Osteocyte (in vitro differentiated cells): Measurements from ENCODE around the gene KIF1A. TPM values are rescaled to one million over a fixed set of nuclear protein-coding genes. Genes with fewer than 3 reads are reported as not detected.

ENCODE experiments used
- DNase-seq: peaks from one replicate; pipeline ENCODE4 v3.0.0; 2021; ENCODE audit warnings: mixed read lengths; ENCODE audit not compliant: unreplicated experiment; ENCODE audit errors: extremely low spot score
- H3K27ac Mint-ChIP-seq: one replicate; pipeline ENCODE4 v1.8.0; 2021; ENCODE audit warnings: mild to moderate bottlenecking, mixed read lengths; ENCODE audit not compliant: unreplicated experiment
- H3K27me3 Mint-ChIP-seq: one replicate; pipeline ENCODE4 v1.8.0; 2021; ENCODE audit warnings: mixed read lengths; ENCODE audit not compliant: unreplicated experiment
- H3K36me3 Mint-ChIP-seq: one replicate; pipeline ENCODE4 v1.8.0; 2021; ENCODE audit warnings: mixed read lengths; ENCODE audit not compliant: unreplicated experiment
- H3K4me1 Mint-ChIP-seq: one replicate; pipeline ENCODE4 v1.8.0; 2021; ENCODE audit warnings: mixed read lengths; ENCODE audit not compliant: unreplicated experiment
- H3K4me3 Mint-ChIP-seq: one replicate; pipeline ENCODE4 v1.8.0; 2021; ENCODE audit warnings: mild to moderate bottlenecking, moderate library complexity, mixed read lengths; ENCODE audit not compliant: unreplicated experiment
- H3K9me3 Mint-ChIP-seq: one replicate; pipeline ENCODE4 v1.8.0; 2021; ENCODE audit warnings: mixed read lengths; ENCODE audit not compliant: unreplicated experiment
- total RNA-seq: library from RNA; stranded (reverse); gene quantifications from 2 replicates; pipeline ENCODE4 v1.2.1, GENCODE V29; 2021
- TF ChIP-seq, protein P1 (sequence below): fragments of 200-600 bp; sonication (generic); IDR thresholded peaks from 2 replicates; pipeline ENCODE4 v1.5.0; 2021; ENCODE audit warnings: antibody characterized with exemption, mild to moderate bottlenecking, moderate library complexity

Gene KIF1A
- total RNA-seq, 1 donor from 2014 or later = 5.6 TPM

DNA sequence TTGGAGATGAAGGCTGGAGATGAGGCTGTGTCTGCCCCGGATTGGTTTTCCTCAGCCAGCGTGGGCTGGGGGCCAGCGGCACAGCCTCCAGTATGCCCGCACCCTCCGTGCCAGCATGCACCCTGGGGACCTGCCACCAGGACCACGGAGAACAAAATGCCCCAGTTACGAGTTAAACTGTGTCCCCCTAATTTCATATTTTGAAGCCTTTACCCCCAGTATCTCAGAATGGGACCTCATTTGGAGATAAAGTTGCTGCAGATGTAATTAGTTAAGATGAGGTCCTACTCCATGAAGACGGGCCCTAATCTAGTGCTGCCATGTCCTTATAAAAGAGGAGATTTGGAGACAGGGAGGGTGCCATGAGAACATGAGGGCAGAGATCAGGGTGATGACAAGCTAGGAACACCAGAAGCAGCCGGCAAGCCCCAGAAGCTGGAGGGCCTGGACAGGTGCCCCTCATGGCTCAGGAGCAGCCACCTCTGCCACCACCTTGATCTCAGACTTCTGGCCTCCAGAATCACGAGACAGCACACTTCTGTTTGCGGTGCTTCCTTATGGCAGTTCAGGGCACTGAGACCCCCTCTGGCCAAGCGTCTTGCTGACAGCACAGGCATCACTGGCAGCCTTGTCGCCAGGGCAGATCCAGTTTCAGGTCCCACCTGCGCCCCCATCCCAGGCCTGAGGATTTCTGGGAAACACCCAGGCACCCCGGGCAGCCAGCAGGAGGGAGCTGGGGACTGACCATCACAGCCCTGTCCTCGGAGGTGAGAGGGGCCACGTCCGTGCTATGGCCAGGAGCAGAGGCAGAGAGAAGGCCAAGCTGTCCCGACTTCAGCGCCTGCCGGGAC, 29.4 kb downstream of the KIF1A start:
- Mint-ChIP-seq H3K4me3 (no peak overlapping the region), H3K27ac (no peak overlapping the region), H3K9me3 (no peaks in the 10 kb centered on the region), H3K27me3 (peaks cover 8% of the 10 kb centered on the region), H3K36me3 (no peaks in the 10 kb centered on the region), H3K4me1 (no peaks in the 10 kb centered on the region)
- TF ChIP-seq, protein P1, sequence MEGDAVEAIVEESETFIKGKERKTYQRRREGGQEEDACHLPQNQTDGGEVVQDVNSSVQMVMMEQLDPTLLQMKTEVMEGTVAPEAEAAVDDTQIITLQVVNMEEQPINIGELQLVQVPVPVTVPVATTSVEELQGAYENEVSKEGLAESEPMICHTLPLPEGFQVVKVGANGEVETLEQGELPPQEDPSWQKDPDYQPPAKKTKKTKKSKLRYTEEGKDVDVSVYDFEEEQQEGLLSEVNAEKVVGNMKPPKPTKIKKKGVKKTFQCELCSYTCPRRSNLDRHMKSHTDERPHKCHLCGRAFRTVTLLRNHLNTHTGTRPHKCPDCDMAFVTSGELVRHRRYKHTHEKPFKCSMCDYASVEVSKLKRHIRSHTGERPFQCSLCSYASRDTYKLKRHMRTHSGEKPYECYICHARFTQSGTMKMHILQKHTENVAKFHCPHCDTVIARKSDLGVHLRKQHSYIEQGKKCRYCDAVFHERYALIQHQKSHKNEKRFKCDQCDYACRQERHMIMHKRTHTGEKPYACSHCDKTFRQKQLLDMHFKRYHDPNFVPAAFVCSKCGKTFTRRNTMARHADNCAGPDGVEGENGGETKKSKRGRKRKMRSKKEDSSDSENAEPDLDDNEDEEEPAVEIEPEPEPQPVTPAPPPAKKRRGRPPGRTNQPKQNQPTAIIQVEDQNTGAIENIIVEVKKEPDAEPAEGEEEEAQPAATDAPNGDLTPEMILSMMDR = no peak
- DNase-seq = no peak

DNA sequence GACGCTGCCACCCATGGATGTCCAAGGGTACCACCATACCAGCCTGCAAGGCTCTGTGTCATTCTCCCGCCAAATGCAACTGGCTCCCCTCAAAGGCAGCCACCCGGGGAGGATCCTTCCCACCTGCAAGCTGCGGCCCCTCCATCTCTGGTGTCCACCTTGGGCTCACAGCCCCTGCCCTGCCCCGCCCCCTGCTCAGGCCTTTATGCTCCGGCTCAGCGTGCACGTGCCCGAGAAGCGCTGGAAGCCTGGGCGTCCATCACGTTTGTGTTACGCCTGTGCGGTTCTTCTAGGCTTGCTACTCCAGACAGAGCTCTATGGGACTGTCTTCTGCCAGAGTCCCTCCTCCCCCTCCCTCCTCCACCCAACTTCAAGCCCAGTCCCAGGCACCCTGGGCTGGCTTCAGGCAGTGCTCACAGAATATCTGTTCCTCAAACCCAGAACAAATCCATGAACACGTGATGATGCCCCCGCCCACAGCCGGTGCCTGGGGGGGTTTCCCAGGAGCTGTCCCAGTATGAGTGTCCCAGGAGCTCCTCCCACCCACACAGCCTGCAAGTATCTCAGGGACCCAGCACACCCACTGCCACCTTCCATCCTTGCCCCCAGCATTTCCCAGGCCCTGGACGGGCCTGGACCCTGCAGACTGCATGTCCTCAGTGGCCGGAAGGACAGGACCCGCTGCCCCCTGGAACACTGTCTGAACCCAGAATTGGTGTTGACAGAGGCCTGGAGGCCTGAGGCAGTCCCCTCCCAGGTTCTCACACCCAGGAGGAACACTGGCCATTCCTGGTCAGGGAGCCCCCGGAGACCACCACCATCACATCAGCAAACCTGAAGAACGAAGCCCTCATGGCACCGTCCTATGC, 30.3 kb downstream of the KIF1A start:
- DNase-seq = no peak
- H3K4me1 Mint-ChIP-seq = no peaks in the 10 kb centered on the region
- no peaks in the 10 kb centered on the region for H3K9me3 Mint-ChIP-seq
- no peak overlapping the region for H3K27ac Mint-ChIP-seq
- no peaks in the 10 kb centered on the region for H3K36me3 Mint-ChIP-seq
- H3K27me3 Mint-ChIP-seq = peaks cover 5% of the 10 kb centered on the region
- TF ChIP-seq, protein P1 = no peak
- H3K4me3 Mint-ChIP-seq = no peak overlapping the region

DNA sequence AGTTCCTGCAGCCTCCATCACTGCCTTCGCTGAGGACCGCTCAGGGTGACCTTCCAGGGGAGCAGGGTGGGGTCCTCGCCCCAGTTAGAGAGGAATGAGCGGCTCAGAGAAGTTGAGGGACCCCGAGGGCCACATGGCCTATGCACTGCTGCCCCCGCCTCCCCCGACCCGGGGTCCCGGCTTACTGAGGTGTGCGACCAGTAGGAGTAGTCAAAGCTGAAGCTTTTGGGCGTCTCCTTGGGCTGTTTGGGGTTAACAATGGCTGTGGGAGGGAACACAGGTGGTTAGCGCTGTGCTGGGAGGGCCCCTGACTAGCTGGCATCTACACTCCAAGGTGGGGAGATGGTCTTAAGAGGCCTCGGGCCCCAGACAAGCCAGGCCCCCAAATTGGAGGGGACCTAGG, 31.0 kb downstream of the KIF1A start:
- Mint-ChIP-seq H3K4me1 (no peaks in the 10 kb centered on the region), H3K27ac (no peak overlapping the region), H3K27me3 (peaks cover under 1% of the 10 kb centered on the region), H3K4me3 (no peak overlapping the region), H3K36me3 (no peaks in the 10 kb centered on the region), H3K9me3 (no peaks in the 10 kb centered on the region)
- TF ChIP-seq, protein P1 = no peak
- DNase-seq = no peak

DNA sequence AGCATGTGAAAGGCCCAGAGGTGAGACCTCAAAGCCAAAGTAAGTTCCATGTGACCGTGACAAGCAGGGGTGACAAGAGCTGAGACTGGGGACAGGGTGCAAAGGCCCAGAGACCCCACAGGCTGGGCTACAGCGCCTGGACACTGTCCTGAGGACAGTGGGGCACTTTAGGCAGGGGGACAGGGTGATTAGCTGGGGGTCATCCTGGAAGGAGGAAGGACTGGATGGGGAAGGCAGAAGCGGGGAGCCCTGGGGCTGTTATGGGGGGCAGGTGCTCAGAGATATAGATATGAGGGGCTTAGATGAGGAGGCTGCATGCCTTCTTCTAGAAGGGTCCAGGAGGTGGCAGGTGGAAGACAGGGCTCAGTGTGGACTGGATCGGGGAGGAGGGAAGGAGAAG, 31.5 kb downstream of the KIF1A start:
- Mint-ChIP-seq H3K36me3 (no peaks in the 10 kb centered on the region), H3K27ac (no peak overlapping the region), H3K9me3 (no peaks in the 10 kb centered on the region), H3K4me3 (no peak overlapping the region), H3K4me1 (no peaks in the 10 kb centered on the region), H3K27me3 (no peaks in the 10 kb centered on the region)
- TF ChIP-seq, protein P1 = no peak
- DNase-seq = no peak
